ENCODE measurements around the gene SHISA2.

DNA sequence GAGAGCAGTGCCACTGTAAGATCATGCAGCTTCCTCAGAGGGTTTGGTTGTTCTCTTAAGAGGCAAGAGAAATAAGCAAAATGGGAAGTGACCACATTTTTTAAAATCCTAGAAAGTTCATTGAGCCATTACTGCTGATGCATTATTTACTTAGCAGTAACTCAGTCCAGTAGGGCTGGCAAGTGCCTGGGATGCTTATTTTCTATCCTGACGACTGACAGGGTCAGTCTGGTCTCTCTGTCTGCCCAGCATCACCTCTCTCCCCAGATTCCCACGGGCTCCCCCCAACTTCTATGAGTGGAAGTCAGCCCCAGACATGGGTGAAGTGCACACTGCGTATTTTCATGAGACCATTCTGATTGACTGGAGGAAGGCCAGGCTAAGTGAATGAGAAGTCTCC, 10.4 kb downstream of the SHISA2 start:
- TF ChIP-seq, protein P1, sequence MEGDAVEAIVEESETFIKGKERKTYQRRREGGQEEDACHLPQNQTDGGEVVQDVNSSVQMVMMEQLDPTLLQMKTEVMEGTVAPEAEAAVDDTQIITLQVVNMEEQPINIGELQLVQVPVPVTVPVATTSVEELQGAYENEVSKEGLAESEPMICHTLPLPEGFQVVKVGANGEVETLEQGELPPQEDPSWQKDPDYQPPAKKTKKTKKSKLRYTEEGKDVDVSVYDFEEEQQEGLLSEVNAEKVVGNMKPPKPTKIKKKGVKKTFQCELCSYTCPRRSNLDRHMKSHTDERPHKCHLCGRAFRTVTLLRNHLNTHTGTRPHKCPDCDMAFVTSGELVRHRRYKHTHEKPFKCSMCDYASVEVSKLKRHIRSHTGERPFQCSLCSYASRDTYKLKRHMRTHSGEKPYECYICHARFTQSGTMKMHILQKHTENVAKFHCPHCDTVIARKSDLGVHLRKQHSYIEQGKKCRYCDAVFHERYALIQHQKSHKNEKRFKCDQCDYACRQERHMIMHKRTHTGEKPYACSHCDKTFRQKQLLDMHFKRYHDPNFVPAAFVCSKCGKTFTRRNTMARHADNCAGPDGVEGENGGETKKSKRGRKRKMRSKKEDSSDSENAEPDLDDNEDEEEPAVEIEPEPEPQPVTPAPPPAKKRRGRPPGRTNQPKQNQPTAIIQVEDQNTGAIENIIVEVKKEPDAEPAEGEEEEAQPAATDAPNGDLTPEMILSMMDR (conservative IDR thresholded peaks at IDR 0.05; ENCODE audit: low read length) = no peak
- no peak for TF ChIP-seq EZH2phosphoT487 (IDR thresholded peaks at IDR 0.05; ENCODE audit: borderline replicate concordance)
